Liver (tissue), 3 donors: ENCODE measurements around the gene MAP7D3.

Experiments
- ATF3 ChIP-seq: IDR thresholded peaks from 2 replicates; pipeline ENCODE4 v1.6.1; 2016; ENCODE audit warnings: antibody characterized with exemption
- GABPA ChIP-seq, 2 donors: IDR thresholded peaks in 1 of 2; conservative IDR thresholded peaks in 1 of 2; 2 replicates each; pipeline ENCODE4 v1.6.1; 2016; ENCODE audit warnings: antibody characterized with exemption in 2 of 2, mild to moderate bottlenecking in 1 of 2, moderate library complexity in 1 of 2
- HNF4A ChIP-seq, 2 donors: conservative IDR thresholded peaks; 2 replicates each; pipeline ENCODE4 v1.6.1; 2016; ENCODE audit warnings: antibody characterized with exemption in 2 of 2, mild to moderate bottlenecking in 2 of 2
- JUND ChIP-seq, 2 donors: IDR thresholded peaks; 2 replicates each; pipeline ENCODE4 v1.6.1; 2016; ENCODE audit warnings: antibody characterized with exemption in 2 of 2
- RAD21 ChIP-seq, 2 donors: IDR thresholded peaks; 2 replicates each; pipeline ENCODE4 v1.6.1; 2016; ENCODE audit warnings: antibody characterized with exemption in 2 of 2, mild to moderate bottlenecking in 2 of 2
- REST ChIP-seq: IDR thresholded peaks from 2 replicates; pipeline ENCODE4 v1.6.1; 2016; ENCODE audit warnings: antibody characterized with exemption, mild to moderate bottlenecking
- SP1 ChIP-seq: IDR thresholded peaks from 2 replicates; pipeline ENCODE4 v1.6.1; 2018; ENCODE audit warnings: antibody characterized with exemption, mild to moderate bottlenecking
- TAF1 ChIP-seq: conservative IDR thresholded peaks from 2 replicates; pipeline ENCODE4 v1.6.1; 2016; ENCODE audit warnings: antibody characterized with exemption, mild to moderate bottlenecking
- TF ChIP-seq, protein P1 (sequence below): fragments of 150-350 bp; IDR thresholded peaks from 2 replicates; pipeline ENCODE4 v1.5.1; 2017; ENCODE audit warnings: improper control_type of control experiment, low read depth, low read length; ENCODE audit not compliant: missing input control
- TF ChIP-seq, protein P2 (sequence below): IDR thresholded peaks from 2 replicates; pipeline ENCODE4 v1.6.1; 2016; ENCODE audit warnings: antibody characterized with exemption
- TF ChIP-seq, protein P3 (sequence below): IDR thresholded peaks from 2 replicates; pipeline ENCODE4 v1.6.1; 2016; ENCODE audit warnings: antibody characterized with exemption
- donor health status: healthy.
- donor health status: healthy.

DNA sequence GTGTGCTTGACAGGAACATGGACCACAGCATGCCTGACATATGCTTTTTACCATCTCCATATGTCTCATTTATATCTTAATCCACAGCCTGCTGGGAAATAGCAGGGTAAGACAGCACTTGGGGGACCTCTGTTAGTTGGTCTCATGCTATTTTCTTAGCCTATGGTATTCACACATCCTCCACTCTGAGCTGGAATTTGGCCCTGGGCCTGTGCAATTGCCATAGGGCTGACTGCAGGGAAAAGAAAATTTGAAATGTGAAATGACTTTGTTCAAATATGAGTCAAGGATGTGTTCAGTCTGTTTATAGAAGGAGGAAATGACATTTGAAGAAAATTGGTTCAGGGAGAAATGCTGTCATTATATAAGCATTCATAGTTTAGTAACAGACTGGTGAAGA is 9.6 kb upstream of the MAP7D3 start:
- TF ChIP-seq, protein P1, sequence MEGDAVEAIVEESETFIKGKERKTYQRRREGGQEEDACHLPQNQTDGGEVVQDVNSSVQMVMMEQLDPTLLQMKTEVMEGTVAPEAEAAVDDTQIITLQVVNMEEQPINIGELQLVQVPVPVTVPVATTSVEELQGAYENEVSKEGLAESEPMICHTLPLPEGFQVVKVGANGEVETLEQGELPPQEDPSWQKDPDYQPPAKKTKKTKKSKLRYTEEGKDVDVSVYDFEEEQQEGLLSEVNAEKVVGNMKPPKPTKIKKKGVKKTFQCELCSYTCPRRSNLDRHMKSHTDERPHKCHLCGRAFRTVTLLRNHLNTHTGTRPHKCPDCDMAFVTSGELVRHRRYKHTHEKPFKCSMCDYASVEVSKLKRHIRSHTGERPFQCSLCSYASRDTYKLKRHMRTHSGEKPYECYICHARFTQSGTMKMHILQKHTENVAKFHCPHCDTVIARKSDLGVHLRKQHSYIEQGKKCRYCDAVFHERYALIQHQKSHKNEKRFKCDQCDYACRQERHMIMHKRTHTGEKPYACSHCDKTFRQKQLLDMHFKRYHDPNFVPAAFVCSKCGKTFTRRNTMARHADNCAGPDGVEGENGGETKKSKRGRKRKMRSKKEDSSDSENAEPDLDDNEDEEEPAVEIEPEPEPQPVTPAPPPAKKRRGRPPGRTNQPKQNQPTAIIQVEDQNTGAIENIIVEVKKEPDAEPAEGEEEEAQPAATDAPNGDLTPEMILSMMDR, result no peak
- TF ChIP-seq, protein P2, sequence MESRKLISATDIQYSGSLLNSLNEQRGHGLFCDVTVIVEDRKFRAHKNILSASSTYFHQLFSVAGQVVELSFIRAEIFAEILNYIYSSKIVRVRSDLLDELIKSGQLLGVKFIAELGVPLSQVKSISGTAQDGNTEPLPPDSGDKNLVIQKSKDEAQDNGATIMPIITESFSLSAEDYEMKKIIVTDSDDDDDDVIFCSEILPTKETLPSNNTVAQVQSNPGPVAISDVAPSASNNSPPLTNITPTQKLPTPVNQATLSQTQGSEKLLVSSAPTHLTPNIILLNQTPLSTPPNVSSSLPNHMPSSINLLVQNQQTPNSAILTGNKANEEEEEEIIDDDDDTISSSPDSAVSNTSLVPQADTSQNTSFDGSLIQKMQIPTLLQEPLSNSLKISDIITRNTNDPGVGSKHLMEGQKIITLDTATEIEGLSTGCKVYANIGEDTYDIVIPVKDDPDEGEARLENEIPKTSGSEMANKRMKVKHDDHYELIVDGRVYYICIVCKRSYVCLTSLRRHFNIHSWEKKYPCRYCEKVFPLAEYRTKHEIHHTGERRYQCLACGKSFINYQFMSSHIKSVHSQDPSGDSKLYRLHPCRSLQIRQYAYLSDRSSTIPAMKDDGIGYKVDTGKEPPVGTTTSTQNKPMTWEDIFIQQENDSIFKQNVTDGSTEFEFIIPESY, result no peak
- TF ChIP-seq, protein P3, sequence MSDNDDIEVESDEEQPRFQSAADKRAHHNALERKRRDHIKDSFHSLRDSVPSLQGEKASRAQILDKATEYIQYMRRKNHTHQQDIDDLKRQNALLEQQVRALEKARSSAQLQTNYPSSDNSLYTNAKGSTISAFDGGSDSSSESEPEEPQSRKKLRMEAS, result no peak
- no peak for TF ChIP-seq GABPA (IDR thresholded peaks at IDR 0.05 in 1 of 2, conservative IDR thresholded peaks at IDR 0.05 in 1 of 2)
- no peak for TF ChIP-seq JUND (IDR thresholded peaks at IDR 0.05)
- no peak for TF ChIP-seq RAD21 (IDR thresholded peaks at IDR 0.05)
- no peak for TF ChIP-seq ATF3
- TF ChIP-seq HNF4A (conservative IDR thresholded peaks at IDR 0.05), result no peak
- no peak for TF ChIP-seq REST
- no peak for TF ChIP-seq TAF1
- no peak for TF ChIP-seq SP1
